Subcutaneous abdominal adipose tissue (tissue), 5 donors: ENCODE data around the gene C1QTNF1.

Source experiments
- H3K27ac ChIP-seq: one replicate; pipeline ENCODE4 v1.7.0; 2013; ENCODE audit warnings: low read depth, mild to moderate bottlenecking, inconsistent platforms, low read length, moderate library complexity
- H3K27me3 ChIP-seq, 5 donors: one replicate each; pipeline ENCODE4 v1.7.0; 2013; ENCODE audit warnings: low read length in 5 of 5, inconsistent platforms in 1 of 5; ENCODE audit not compliant: control insufficient read depth in 5 of 5, insufficient read depth in 4 of 5
- H3K36me3 ChIP-seq, 5 donors: one replicate each; pipeline ENCODE4 v1.7.0; 2013; ENCODE audit warnings: low read length in 5 of 5; ENCODE audit not compliant: control insufficient read depth in 5 of 5, insufficient read depth in 5 of 5
- H3K4me1 ChIP-seq, 5 donors: one replicate each; pipeline ENCODE4 v1.7.0; 2013; ENCODE audit warnings: low read length in 5 of 5, mild to moderate bottlenecking in 3 of 5, moderate library complexity in 1 of 5; ENCODE audit not compliant: control insufficient read depth in 5 of 5, insufficient read depth in 5 of 5
- H3K4me3 ChIP-seq, 5 donors: one replicate each; pipeline ENCODE4 v1.7.0; 2013; ENCODE audit warnings: low read length in 5 of 5, low read depth in 1 of 5
- H3K9ac ChIP-seq, 5 donors: one replicate each; pipeline ENCODE4 v1.7.0; 2013; ENCODE audit warnings: low read length in 5 of 5, mild to moderate bottlenecking in 4 of 5, moderate library complexity in 3 of 5
- H3K9me3 ChIP-seq, 5 donors: one replicate each; pipeline ENCODE4 v1.7.0; 2013; ENCODE audit warnings: low read length in 5 of 5; ENCODE audit not compliant: control insufficient read depth in 5 of 5
- donor health status: healthy.
- donor health status: healthy.
- donor health status: healthy.
- donor health status: healthy.
- donor health status: healthy.

The C1QTNF1 gene

DNA sequence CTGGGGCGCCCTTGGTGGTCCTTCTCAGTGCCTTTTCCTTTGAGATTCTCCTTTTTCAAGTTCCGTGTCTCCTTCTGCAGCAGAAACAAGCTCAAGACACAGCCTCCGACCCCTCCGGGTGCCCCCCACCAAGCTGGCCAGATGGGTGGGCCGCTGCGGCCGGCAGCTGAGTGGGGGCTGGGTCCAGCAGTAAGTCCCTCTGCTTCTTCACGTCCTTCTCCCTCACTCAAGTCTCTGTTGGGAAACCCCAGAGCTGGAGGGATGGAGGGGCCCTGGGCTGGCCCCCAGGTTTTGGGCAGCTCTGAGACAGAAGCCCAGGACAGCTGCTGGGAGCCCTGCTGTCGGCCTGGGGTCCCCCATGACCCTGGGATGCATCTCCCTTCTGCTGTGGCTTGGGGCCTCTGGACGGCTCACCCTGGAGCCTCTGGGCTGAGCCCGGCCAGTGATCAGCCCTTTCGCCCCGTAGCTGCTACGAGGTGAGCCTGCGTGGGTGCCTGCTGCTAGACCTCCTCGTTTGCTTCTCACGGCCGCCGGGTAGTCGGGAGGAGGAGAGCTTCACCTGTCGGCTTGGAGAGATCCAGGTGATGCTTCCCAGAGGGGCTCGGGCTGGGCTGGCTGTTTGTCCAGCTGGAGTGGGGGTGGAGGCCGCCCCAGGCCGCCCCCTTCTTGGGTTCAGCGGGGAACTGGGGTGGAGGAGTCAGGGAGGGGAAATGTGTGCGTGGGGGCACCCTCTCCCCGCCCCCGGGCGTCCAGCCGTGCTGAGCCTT, 61.4 kb downstream of the C1QTNF1 start:
- H3K9me3 ChIP-seq = no peaks in the 10 kb centered on the region
- H3K36me3 ChIP-seq = peaks cover 0 to 66% (median 55%) of the 10 kb centered on the region in 5 donors
- no peak overlapping the region for H3K27ac ChIP-seq
- no peak overlapping the region for H3K4me3 ChIP-seq
- H3K4me1 ChIP-seq = peaks cover 0 to 10% (median 8%) of the 10 kb centered on the region in 5 donors
- H3K27me3 ChIP-seq = no peaks in the 10 kb centered on the region
- no peak overlapping the region for H3K9ac ChIP-seq

DNA sequence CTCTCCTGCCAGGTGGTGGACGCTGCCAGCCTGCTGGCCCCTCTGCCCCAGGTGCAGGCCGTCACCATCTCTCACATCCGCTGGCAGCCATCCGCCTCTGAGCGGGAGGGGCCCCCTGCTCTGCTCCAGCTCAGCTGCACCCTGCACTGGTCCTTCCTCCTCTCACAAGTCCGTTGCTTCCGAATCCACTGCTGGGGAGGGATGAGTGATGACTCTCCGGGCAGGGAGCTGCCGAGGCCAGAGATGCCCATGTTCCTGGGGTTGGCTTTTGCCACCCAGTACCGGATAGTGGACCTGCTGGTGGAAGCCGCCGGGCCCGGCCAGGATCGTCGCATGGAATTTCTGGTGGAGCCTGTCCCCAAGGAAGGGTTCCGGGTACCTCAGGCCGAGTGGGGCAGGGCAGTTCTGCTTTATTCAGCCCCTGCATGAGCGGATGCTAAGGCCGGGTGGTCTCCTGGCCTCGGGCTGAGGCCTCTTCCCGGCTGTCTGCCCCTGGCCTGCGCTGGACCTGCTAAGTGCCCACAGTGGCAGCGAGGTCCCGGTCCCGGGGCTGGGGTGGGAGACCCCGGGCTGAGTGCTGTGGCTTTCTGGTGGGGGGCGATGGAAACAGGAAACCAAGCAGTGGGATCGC, 62.1 kb downstream of the C1QTNF1 start:
- Histone ChIP-seq H3K27me3 (peaks cover 0 to 3% (median 0%) of the 10 kb centered on the region in 5 donors), H3K36me3 (peaks cover 0 to 60% (median 49%) of the 10 kb centered on the region in 5 donors), H3K27ac (no peak overlapping the region), H3K4me1 (peaks cover 0 to 14% (median 13%) of the 10 kb centered on the region in 5 donors), H3K9me3 (no peaks in the 10 kb centered on the region), H3K9ac (no peak overlapping the region), H3K4me3 (no peak overlapping the region)

DNA sequence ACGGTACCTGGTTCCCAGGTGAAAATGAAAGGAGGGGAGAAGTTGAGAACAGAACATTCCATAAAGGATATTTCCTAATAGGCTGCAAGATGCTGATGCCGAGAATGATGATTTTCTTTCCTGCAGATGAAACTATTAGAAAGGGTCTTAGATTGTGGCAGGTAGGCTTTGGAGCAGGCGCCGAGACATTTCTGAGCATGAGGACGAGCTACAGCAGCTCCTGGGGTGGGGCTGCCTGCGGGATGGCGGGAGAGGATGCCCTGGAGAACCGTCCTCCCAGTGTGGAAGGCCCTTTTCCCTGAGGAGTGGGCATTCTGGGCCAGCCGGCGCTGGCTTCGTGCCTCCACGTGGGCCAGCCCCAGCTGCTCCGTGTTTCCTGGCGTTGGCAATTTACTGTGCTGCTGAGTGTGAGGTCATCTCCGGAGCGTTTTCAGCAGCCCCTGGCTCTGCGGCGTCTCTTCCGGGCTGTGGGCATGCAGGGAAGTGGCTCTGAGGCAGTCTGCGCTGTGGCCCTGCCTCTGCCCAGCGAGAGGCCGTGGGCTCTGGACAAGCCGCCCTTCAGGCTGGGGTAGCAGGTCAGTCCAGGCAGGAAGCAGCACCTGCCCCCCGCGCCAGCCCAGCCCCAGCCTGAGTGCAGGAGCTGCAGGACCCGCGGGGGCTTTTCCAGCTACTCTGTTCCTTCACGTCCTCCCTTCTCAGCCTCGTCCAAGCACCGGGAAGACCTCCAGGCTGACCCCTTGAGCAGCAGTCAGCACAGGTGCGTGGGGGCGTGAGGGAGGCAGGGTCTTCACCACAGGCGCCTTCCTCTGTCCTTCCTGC, 62.8 kb downstream of the C1QTNF1 start:
- Histone ChIP-seq H3K36me3 (peaks cover 0 to 55% (median 49%) of the 10 kb centered on the region in 5 donors), H3K4me1 (peaks cover 0 to 14% (median 13%) of the 10 kb centered on the region in 5 donors), H3K9ac (no peak overlapping the region), H3K4me3 (no peak overlapping the region), H3K9me3 (no peaks in the 10 kb centered on the region), H3K27ac (no peak overlapping the region), H3K27me3 (peaks cover 0 to 11% (median 6%) of the 10 kb centered on the region in 5 donors)

DNA sequence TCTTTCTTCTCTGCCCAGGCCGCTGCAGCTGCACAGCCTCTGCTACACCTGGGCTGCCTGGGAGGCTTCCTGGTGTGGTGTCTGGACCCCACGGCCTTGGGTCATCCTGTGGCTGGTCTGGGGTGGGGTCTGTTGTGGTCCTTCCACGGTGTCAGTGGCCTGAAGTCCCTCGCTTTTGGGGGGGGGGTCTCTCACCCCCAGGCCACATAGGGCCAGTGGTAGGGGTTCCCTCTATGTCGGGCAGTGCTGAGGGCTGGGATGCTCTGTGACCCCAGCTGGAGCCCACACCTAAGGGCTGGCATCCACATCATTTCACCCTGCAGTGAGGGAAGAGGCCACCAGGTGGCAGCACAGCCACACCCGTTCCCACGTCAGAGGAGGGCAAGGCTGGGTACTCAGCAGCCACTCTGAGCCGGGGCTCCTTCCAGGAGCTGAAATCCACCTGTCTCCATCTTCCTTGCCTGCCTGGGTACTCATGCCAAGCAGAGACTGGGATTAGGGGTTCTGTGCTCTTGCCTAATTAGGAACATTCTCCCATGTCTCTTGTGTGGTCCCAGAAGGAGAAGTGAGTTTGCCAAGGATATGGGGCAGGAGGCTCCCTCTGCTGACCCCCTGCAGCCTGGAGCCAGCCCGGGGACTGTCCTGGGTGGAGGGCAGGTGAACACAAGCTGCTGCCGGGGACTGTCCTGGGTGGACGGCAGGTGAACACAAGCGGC, 63.6 kb downstream of the C1QTNF1 start:
- Histone ChIP-seq H3K4me1 (peaks cover 0 to 14% (median 13%) of the 10 kb centered on the region in 5 donors), H3K4me3 (no peak overlapping the region), H3K27ac (no peak overlapping the region), H3K9me3 (no peaks in the 10 kb centered on the region), H3K27me3 (peaks cover 4 to 18% (median 13%) of the 10 kb centered on the region in 5 donors), H3K36me3 (peaks cover 0 to 48% (median 43%) of the 10 kb centered on the region in 5 donors), H3K9ac (no peak overlapping the region)

GRCh38 chr17:79088247-79088996, 64.5 kb downstream of the C1QTNF1 start:
- peaks cover 0 to 39% (median 34%) of the 10 kb centered on the region in 5 donors for H3K36me3 ChIP-seq
- no peak overlapping the region for H3K4me3 ChIP-seq
- H3K27me3 ChIP-seq = peaks cover 9 to 24% (median 20%) of the 10 kb centered on the region in 5 donors
- no peak overlapping the region for H3K27ac ChIP-seq
- H3K4me1 ChIP-seq = peaks cover 0 to 14% (median 13%) of the 10 kb centered on the region in 5 donors
- no peak overlapping the region for H3K9ac ChIP-seq
- H3K9me3 ChIP-seq = no peaks in the 10 kb centered on the region

DNA sequence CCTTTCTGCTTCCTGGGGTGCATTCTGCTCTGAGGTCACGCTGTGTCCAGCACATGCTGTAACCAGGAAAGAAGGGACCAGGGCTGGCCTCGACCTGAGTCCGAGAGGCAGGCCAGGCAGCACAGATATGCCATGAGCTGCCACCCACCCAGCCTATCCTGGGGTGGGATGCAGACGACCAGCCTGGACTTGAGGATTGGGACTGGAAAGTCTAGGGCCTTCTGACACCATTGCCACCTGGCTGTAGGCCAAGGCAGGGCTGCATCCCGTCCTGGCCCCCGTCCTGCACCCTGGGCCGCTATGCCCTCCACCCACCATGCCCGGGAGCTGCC, 65.0 kb downstream of the C1QTNF1 start:
- H3K9ac ChIP-seq = no peak overlapping the region
- peaks cover 0 to 14% (median 13%) of the 10 kb centered on the region in 5 donors for H3K4me1 ChIP-seq
- H3K9me3 ChIP-seq = no peaks in the 10 kb centered on the region
- H3K27ac ChIP-seq = no peak overlapping the region
- peaks cover 13 to 30% (median 20%) of the 10 kb centered on the region in 5 donors for H3K27me3 ChIP-seq
- H3K36me3 ChIP-seq = peaks cover 0 to 34% (median 29%) of the 10 kb centered on the region in 5 donors
- no peak overlapping the region for H3K4me3 ChIP-seq

DNA sequence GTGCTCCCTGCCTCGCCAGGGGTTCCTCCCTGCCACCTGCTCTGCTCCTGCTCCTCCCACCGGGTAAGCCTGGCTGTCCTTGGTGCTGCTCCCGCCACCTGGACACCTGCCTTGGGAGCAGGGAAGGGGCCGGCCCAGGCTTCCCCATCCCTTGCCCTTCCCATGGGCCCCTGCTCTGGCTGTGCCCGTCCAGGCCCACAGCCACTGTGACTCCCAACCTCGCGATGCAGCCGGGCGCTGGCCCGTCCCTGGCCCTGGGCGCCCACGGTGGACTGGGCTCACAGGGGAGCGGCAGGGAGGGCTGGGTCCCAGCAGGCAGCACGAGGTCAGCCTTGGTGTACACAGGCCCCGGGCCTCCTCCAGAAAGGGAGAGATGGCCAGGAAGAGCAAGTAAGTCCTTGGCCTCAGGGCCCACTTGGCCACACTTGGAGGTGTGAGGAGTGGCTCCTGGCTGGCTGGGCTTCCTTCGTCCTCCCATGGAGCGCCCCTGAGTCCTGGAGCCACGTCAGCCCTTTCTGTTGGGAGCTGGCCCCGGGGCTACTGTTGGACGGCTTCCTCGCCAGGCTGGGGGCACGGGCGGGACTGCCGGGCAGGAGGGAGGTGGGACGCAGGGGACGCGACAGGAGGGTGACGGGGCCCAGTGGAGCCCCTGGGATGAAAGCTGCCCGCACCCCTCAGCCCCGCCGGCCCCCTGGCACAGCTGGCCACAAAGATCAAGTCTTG, 65.9 kb downstream of the C1QTNF1 start:
- Histone ChIP-seq H3K4me3 (no peak overlapping the region), H3K27me3 (peaks cover 18 to 39% (median 29%) of the 10 kb centered on the region in 5 donors), H3K9me3 (no peaks in the 10 kb centered on the region), H3K36me3 (peaks cover 0 to 26% (median 21%) of the 10 kb centered on the region in 5 donors), H3K27ac (no peak overlapping the region), H3K4me1 (peaks cover 0 to 14% (median 13%) of the 10 kb centered on the region in 5 donors), H3K9ac (peak overlapping the region in 1 of 5 donors; percentile 52)

GRCh38 chr17:79090443-79091225, 66.7 kb downstream of the C1QTNF1 start:
- no peaks in the 10 kb centered on the region for H3K9me3 ChIP-seq
- H3K9ac ChIP-seq = peak overlapping the region in 1 of 5 donors; percentile 52
- H3K4me3 ChIP-seq = no peak overlapping the region
- H3K27ac ChIP-seq = no peak overlapping the region
- H3K36me3 ChIP-seq = peaks cover 0 to 19% (median 13%) of the 10 kb centered on the region in 5 donors
- peaks cover 0 to 14% (median 13%) of the 10 kb centered on the region in 5 donors for H3K4me1 ChIP-seq
- peaks cover 24 to 46% (median 36%) of the 10 kb centered on the region in 5 donors for H3K27me3 ChIP-seq
